HS-27A (cell line): Measurements from ENCODE around the gene PIP5K1C.

ENCODE experiments used
- DNase-seq: peaks from one replicate; pipeline ENCODE4 v3.0.0-alpha.2; 2012; ENCODE audit warnings: low read depth, missing footprints

Gene PIP5K1C

GRCh38 chr19:3721131-3721886 lies 21.0 kb upstream of the PIP5K1C start:
- DNase-seq: no peak

GRCh38 chr19:3720349-3720917 lies 20.2 kb upstream of the PIP5K1C start:
- no peak for DNase-seq

DNA sequence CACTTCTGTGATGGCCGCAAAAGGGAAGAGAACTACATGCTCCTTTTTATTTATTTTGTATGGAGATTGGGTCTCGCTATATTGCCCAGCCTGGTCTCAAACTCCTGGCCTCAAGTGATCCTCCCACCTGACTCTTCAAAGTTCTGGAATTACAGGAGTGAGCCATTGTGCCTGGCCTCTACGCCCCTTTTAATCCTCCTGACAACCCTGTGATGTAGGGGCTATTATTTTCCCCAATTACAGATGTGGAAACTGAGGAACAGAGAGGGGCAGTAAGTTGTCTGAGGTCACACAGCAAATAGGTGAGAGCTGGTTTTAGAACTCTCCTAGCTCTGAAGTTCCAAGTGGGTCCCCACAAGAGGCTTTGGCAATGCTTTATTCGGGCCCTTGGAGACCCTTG lies 19.6 kb upstream of the PIP5K1C start:
- no peak for DNase-seq

GRCh38 chr19:3716147-3716668 lies 15.9 kb upstream of the PIP5K1C start:
- no peak for DNase-seq

DNA sequence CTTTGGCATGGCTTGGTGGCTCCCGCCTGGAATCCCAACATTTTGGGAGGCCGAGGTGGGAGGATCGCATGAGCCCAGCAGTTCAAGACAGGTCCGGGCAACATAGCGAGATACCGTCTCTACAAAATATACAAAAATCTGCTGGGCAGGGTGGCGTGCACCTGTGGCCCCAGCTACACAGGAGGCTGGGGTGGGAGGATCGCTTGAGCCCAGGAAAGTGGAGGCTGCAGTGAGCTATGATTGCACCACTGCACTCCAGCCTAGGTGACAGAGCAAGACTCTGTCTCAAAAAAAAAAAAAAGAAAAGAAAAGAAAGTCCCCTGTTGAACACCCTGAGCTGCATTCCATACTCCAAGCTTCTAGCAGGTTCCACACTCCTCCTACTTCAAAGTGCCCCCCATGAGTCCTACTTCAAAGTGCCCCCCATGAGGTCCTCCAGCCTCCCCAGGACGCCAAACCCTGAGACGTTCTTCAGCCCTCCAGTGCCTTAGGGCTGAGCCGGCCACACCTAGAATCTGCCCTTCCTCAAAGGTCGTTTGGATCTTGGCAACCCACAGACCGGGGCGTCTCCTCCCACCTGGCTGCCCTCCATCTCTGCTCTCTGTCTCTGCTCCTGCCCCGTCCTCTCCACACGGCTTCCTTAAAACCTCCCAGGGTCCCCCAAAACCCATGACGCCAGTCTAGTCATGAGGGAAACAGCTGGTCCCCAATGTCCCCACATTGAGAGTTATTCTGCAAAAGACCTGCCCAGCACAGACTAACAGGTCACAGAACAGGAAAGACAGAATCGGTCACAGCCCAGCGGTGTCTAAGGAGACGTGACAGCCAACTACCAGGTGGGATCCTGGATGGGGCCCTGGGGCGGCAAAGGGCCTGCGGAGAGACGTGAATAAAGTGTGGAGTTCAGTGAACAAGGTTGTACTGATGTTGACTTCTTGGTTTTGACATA lies 12.7 kb upstream of the PIP5K1C start:
- no peak for DNase-seq

DNA sequence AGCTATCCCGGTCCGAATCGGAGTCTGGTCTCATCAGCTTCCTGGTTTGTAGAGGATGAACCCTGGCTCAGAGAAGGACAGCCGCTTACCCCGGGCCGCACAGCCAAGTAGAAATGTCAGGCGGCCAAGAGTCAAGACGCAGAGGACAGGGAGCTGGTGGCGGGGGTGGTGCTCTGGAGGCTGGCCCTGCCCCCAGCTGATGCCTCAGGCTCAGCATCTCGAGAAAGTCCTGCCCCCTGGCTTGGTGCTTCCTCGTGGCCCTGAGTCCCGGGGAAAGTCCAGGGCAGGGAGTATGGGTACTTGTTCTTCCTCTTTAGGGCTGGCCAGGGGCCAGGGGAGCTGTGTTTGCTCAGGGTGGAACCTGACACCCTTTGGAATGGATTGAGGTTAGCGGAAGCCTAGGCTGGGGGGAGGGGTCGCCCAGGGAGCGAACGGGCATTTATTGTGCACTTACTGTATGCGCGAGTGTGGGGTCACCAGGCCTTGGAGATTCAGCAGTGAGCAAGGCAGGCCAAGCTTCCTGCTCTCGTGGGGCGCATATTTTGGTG lies 10.1 kb upstream of the PIP5K1C start:
- no peak for DNase-seq

DNA sequence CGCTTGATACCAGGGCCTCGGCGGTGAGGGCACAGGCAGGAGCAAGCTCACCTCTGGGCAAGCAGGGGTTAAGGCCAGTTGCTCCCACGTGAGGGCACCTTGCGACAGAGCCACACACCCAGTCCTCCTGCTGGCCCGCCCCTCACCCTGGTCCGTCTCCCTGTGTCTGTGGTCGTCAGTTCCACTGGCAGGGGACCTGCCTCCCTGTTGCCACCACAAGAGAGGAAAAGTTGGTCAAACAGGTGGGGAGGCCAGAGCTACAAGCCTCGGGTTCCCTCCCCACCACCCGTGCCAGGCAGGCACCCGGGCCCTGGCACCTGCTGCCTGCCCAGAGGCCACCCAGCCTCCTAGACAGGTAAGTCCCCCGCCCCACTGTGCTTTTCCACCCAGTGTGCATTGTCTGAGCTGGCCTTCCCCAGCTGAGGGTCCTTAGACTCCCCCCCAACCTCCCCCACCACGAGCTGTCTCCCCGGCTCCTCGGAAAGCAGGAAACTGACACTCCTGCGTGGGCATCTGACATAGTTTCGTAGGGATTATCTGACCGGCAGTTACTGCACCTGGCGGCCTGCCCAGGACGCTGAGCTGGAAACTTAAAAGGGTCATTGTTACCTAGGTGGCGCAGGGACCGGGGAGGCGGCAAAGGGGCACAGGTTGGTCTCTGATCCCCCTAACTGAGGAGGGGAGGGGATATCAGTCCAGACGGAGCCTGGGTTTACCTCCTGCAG lies 8.1 kb upstream of the PIP5K1C start, which contains the start of gene TJP3:
TJP3 (plus strand) TSS at position 178 of the 725 bp plus-strand sequence. CDS start 20,049 bp downstream, outside the sequence.
- DNase-seq: no peak

DNA sequence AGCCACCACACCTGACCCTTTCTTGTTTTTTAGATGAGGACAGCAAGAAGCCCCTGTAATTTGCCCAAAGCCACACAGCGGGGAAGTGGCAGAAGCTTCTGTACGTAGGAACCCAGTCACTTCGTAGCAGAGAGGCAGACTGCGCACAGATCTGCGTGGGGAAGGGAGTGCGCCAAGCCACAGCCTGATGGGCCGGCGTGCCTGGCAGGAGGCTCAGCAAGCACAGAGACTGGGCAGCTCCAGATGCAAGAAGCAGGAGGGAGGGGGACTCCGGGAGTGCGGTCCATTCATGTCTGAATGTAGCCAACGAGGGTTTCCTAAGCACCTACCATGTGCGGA lies 7.6 kb upstream of the PIP5K1C start:
- DNase-seq: no peak

DNA sequence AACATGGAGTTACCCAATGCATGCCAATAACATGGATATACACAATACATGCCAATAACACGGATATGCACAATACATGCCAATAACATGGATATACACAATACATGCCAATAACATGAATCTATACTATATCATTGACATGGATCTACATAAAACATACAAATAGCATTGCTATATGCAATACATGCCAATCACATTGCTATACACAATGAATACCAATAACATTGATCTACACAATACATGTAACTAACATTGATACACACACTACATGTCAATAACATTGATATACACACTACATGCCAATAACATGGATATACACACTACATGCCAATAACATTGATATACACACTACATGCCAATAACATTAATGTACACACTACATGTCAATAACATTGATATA lies 932 bp upstream of the PIP5K1C start:
- no peak for DNase-seq

- no peak for DNase-seq
Observed at GRCh38 chr19:3699741-3700241, 477 bp downstream of the PIP5K1C start.

DNA sequence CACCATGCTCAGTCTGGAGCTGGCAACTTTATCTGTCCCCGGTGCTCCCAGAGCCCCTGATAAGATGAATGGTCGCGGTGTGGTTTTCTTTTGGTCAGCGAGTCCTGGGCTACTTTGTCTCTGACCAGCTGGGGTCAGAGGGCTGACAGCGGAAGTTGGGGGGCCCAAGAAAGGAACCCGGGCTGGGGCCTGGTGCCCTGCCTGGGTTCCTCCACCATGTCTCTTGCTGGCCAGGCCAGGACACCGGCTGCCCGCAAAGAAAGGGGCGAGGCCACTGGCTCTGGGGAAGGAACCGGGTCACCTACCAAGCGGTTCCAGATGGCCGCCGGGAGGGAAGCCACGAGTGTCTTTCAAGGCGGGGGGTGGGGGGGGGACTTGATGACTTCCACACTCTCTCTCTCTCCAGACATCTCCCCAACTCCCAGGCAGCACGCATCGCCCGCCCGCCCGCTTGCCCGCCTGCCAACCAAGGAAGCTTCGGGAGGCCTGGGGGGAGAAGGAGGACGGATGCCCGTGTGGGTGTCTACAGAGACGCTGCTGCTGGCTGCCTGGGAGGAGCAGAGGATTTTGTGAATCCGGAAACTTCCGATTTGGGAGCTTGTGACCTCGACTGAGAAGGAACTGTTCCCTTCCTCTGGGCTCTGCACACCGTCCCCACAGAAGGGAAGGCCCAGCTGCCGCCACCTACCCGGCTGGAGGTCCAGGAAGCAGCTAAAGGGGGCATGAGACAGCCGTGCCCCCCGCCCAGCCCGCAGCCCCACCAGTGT lies 1.1 kb downstream of the PIP5K1C start:
- no peak for DNase-seq

- DNase-seq: no peak
Observed at GRCh38 chr19:3698386-3698950, 1.8 kb downstream of the PIP5K1C start.

GRCh38 chr19:3697671-3698385 lies 2.4 kb downstream of the PIP5K1C start:
- no peak for DNase-seq

- DNase-seq: no peak
Observed at GRCh38 chr19:3697094-3697493, 3.2 kb downstream of the PIP5K1C start.

GRCh38 chr19:3696660-3696995 lies 3.6 kb downstream of the PIP5K1C start:
- DNase-seq: no peak

GRCh38 chr19:3695986-3696659 lies 4.1 kb downstream of the PIP5K1C start:
- DNase-seq: no peak

DNA sequence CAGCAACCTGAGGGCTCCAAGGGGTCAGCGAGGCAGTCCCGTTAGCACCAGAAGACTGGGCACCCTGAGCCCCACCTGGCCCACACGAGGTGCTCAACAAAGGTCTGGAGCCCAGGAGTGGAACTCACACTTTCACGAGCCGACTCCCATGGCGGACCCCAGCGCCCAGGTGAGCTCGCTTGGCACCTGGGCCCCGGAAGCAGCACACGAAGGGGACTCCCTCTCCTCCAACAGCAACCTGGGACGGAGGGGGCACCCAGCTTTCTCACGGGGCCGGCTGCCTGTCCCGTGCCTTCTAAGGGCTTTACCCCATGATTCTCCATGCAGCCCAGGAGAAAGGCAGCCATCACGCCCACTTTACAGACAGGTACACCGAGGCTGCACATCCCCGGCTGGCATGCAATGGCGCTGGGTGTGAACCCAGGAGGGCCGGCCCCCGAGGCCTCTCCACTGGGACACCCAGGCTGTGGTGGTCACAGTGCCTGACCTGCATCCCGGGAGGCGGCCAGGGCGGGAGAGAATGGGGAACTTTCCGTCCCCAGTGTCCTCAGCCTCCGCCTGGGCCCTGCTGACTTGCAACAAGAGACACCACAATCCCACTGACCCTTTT lies 5.0 kb downstream of the PIP5K1C start:
- DNase-seq: no peak

- no peak for DNase-seq
Observed at GRCh38 chr19:3694361-3695123, 5.7 kb downstream of the PIP5K1C start.
